ENCODE results near the gene KRT78. TPM values are rescaled to one million over a fixed set of nuclear protein-coding genes. Genes with fewer than 3 reads are reported as not detected.

The KRT78 gene
- total RNA-seq, 1 donor from 2014 or later: not detected

DNA sequence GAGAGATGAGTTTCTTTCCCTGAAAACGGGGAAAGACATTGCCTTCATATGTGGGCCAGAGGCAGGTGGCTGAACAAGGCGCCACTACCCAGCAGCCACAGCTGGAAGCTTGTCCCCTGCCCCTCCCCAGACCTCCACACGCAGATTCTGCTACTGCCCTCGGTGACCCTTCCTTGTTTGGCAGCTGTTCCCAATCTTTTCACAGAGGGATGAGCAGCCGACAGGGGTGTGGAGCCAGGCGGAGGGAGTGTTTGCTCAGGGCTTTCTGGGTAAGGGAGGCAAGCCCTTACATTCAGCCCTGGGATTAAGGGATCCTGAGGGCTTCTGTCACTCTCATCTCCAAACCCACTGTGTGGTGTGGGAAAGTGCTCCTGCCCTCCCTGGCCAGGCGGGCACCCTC lies 30.4 kb downstream of the KRT78 start:
- no peaks in the 10 kb centered on the region for H3K9me3 ChIP-seq (replicated peaks)
- no peak for DNase-seq
- H3K4me3 ChIP-seq: no peak overlapping the region
- intact Hi-C loops (cut with micrococcal nuclease): no loop called here
- H3K4me1 ChIP-seq: peaks cover 6% of the 10 kb centered on the region
- H3K27ac ChIP-seq (replicated peaks): no peak overlapping the region
- no peaks in the 10 kb centered on the region for H3K36me3 ChIP-seq
- peaks cover 60% of the 10 kb centered on the region for H3K27me3 ChIP-seq (ENCODE audit: low read depth)
- TF ChIP-seq, protein P1, sequence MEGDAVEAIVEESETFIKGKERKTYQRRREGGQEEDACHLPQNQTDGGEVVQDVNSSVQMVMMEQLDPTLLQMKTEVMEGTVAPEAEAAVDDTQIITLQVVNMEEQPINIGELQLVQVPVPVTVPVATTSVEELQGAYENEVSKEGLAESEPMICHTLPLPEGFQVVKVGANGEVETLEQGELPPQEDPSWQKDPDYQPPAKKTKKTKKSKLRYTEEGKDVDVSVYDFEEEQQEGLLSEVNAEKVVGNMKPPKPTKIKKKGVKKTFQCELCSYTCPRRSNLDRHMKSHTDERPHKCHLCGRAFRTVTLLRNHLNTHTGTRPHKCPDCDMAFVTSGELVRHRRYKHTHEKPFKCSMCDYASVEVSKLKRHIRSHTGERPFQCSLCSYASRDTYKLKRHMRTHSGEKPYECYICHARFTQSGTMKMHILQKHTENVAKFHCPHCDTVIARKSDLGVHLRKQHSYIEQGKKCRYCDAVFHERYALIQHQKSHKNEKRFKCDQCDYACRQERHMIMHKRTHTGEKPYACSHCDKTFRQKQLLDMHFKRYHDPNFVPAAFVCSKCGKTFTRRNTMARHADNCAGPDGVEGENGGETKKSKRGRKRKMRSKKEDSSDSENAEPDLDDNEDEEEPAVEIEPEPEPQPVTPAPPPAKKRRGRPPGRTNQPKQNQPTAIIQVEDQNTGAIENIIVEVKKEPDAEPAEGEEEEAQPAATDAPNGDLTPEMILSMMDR (IDR thresholded peaks at IDR 0.05; ENCODE audit: borderline replicate concordance): no peak

DNA sequence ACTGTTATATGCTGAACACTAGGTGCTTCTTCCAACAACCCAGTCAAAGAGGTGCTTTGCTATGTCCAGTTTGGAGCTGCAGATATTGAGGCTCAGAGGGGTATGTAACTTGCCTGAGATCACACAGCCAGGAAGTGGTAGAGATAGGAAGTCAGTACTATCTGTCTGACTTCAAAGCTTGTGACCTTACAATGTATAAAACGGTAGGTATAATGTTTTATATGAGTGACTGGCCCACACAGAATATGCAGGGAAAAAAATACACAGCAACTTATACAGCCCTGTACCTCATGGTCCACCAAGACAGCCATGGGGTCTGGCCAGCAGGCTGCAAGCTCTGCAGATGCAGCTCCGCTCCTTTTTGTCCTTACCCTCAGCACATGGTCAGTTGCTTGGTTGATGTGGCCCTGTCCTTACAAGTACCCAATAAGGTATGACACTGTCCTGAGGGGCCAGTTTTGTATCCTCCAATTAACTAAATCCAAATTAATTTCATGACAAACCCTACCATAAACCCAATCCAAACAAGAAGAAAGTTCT lies 31.0 kb downstream of the KRT78 start:
- Histone ChIP-seq H3K27me3 (ENCODE audit: low read depth) (peaks cover 56% of the 10 kb centered on the region), H3K4me1 (peaks cover 6% of the 10 kb centered on the region), H3K9me3 (replicated peaks) (no peaks in the 10 kb centered on the region), H3K36me3 (no peaks in the 10 kb centered on the region), H3K27ac (replicated peaks) (no peak overlapping the region), H3K4me3 (no peak overlapping the region)
- intact Hi-C loops (cut with micrococcal nuclease): no loop called here
- no peak for DNase-seq
- TF ChIP-seq, protein P1 (IDR thresholded peaks at IDR 0.05; ENCODE audit: borderline replicate concordance): no peak

DNA sequence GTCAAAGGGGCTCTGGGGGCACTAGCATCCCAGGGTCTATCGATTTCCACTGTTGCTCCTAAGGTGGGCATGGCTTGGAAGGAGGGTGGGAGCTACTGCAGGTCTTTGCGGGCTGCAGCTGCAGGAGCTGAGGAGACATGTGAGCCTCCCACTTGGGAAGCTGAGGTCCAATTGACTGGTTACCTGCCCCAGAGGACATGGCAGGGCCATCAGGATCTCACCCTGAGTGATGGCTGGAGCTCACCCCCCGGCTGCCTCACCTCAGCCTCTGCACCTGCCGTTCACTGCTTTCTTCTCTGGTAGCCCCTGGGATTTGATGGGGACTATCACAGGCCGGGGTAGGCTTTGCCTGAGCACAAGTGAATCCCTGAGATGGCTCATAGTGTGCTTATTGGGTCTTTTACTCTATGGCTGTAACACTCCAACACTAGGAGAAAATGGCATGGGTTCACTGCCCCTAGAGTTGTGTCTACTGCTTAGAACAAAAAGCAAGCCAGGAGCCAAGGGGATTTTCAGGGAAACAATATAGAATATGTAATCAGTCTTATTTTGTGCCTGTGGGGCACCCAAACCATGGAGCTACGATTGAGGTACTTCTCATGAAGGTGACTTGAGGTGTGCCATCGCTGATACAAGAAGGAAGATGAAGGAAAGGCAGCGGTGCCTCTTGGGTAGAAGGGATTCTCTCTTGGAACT lies 31.6 kb downstream of the KRT78 start:
- peaks cover 6% of the 10 kb centered on the region for H3K4me1 ChIP-seq
- H3K27me3 ChIP-seq (ENCODE audit: low read depth): peaks cover 56% of the 10 kb centered on the region
- H3K9me3 ChIP-seq (replicated peaks): no peaks in the 10 kb centered on the region
- intact Hi-C loops (cut with micrococcal nuclease): no loop called here
- H3K4me3 ChIP-seq: no peak overlapping the region
- no peak overlapping the region for H3K27ac ChIP-seq (replicated peaks)
- DNase-seq: no peak
- TF ChIP-seq, protein P1 (IDR thresholded peaks at IDR 0.05; ENCODE audit: borderline replicate concordance): no peak
- H3K36me3 ChIP-seq: no peaks in the 10 kb centered on the region

DNA sequence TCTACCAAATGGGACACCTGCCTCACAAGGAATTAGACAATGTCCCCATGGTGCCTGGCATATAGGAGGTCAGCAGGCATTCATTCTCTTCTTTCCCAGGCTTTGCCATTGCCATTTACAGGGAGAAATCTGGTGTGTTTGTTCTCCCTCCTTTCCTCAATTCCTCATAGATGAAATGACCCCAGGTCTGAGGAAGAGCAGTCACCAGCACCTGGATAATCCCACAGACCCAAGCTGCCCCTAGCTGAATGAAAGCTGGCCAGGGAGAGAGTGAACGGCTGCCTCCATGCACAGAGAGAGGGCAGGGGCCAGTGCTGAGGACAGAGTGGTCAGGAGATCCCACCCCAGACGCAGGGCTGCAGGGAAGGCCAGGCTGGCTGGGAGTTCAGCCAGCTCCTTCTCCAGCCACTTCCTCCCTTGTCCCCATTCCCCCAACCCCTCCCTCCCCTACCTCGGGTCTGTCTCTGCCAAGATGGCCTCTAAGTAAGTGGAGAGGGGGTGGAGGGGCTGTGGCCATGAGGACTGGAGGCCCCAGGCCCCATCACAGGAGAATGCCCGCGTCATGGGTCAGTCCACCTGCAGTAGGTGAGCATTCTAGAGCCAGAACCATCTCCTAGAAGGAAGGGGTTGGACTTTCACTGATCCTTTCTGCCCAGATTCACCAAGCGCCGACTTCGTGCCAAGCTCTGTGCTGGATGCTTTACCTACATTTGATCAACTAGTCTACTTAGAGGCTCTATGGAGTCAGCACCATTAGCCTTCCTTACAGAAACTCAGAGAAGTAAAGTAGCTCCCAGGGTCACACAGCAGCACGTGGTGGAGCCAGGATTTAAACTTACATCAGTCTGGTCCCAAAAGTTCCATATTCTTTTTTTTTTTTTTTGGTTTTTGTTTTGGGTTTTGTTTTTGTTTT lies 32.9 kb downstream of the KRT78 start:
- intact Hi-C loops (cut with micrococcal nuclease): no loop called here
- Histone ChIP-seq H3K27ac (replicated peaks) (no peak overlapping the region), H3K9me3 (replicated peaks) (no peaks in the 10 kb centered on the region), H3K4me3 (no peak overlapping the region), H3K36me3 (no peaks in the 10 kb centered on the region), H3K4me1 (peaks cover 6% of the 10 kb centered on the region), H3K27me3 (ENCODE audit: low read depth) (peaks cover 45% of the 10 kb centered on the region)
- TF ChIP-seq, protein P1 (IDR thresholded peaks at IDR 0.05; ENCODE audit: borderline replicate concordance): no peak
- DNase-seq: no peak

DNA sequence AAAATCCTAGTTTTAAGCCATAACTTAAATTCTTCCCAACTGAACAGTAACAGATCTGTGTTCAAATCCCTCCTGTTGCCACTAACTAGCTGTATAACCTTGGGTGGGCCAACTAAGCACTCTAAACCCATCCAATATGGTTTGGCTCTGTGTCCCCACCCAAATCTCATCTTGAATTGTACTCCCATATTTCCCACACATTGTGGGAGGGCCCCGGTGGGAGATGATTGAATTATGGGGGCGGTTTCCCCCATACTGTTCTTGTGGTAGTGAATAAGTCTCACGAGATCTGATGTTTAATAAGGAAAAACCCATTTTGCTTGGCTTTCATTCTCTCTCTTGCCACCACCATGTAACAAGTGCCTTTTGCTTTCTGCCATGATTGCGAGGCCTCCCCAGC lies 33.6 kb downstream of the KRT78 start:
- TF ChIP-seq, protein P1 (IDR thresholded peaks at IDR 0.05; ENCODE audit: borderline replicate concordance): no peak
- DNase-seq: no peak
- intact Hi-C loops (cut with micrococcal nuclease): no loop called here
- Histone ChIP-seq H3K4me1 (peaks cover 6% of the 10 kb centered on the region), H3K36me3 (no peaks in the 10 kb centered on the region), H3K27ac (replicated peaks) (no peak overlapping the region), H3K9me3 (replicated peaks) (no peaks in the 10 kb centered on the region), H3K27me3 (ENCODE audit: low read depth) (peaks cover 37% of the 10 kb centered on the region), H3K4me3 (no peak overlapping the region)
